HepG2 (cell line): ENCODE measurements around the gene GTF2A1. TPM values are rescaled to one million over a fixed set of nuclear protein-coding genes. Genes with fewer than 3 reads are reported as not detected.
A peak's percentile ranks its signal among the peaks of the same experiment; 100 is the strongest.

Experiments
- EHMT2 ChIP-seq: fragments of 200-600 bp; sonication (generic); IDR thresholded peaks from 2 replicates; pipeline ENCODE4 v1.7.0; 2017; ENCODE audit warnings: antibody characterized with exemption, low read depth, low read length, borderline replicate concordance
- HNRNPLL ChIP-seq: fragments of 200-400 bp; formaldehyde crosslinking; IDR thresholded peaks from 2 replicates; pipeline ENCODE4 v1.6.1; 2017; ENCODE audit warnings: mild to moderate bottlenecking, low read depth, low read length; ENCODE audit not compliant: poor library complexity, severe bottlenecking
- IRF2 ChIP-seq: IDR thresholded peaks from 2 replicates; pipeline ENCODE4 v1.6.1; 2018; ENCODE audit warnings: missing genetic modification reagents, missing compliant biosample characterization
- NKX3-1 ChIP-seq: sonication (generic); formaldehyde crosslinking; IDR thresholded peaks from 2 replicates; pipeline ENCODE4 v1.5.0; 2020; ENCODE audit warnings: missing genetic modification reagents
- TOE1 ChIP-seq: sonication (generic); formaldehyde crosslinking; IDR thresholded peaks from 2 replicates; pipeline ENCODE4 v1.4.0; 2020; ENCODE audit warnings: mild to moderate bottlenecking, missing genetic modification reagents
- TRAFD1 ChIP-seq: sonication (generic); formaldehyde crosslinking; IDR thresholded peaks from 2 replicates; pipeline ENCODE4 v1.5.1; 2020; ENCODE audit warnings: missing genetic modification reagents, mild to moderate bottlenecking, borderline replicate concordance
- ZBED4 ChIP-seq: sonication (generic); formaldehyde crosslinking; IDR thresholded peaks from 2 replicates; pipeline ENCODE4 v1.4.0; 2020; ENCODE audit warnings: missing genetic modification reagents, borderline replicate concordance
- ZBTB21 ChIP-seq: sonication (generic); formaldehyde crosslinking; IDR thresholded peaks from 2 replicates; pipeline ENCODE4 v1.4.0; 2020; ENCODE audit warnings: missing genetic modification reagents
- ZBTB44 ChIP-seq: sonication (generic); formaldehyde crosslinking; IDR thresholded peaks from 2 replicates; pipeline ENCODE4 v1.4.0; 2020; ENCODE audit warnings: missing genetic modification reagents
- ZBTB46 ChIP-seq: sonication (generic); formaldehyde crosslinking; IDR thresholded peaks from 2 replicates; pipeline ENCODE4 v1.4.0; 2020; ENCODE audit warnings: mild to moderate bottlenecking, missing genetic modification reagents, borderline replicate concordance
- ZNF18 ChIP-seq: sonication (generic); formaldehyde crosslinking; IDR thresholded peaks from 2 replicates; pipeline ENCODE4 v1.8.0; 2022; ENCODE audit warnings: mild to moderate bottlenecking, missing genetic modification reagents; ENCODE audit not compliant: insufficient replicate concordance
- ZNF207 ChIP-seq: fragments of 450-650 bp; IDR thresholded peaks from 2 replicates; pipeline ENCODE4 v1.6.1; 2016; ENCODE audit warnings: antibody characterized with exemption, borderline replicate concordance
- ZNF235 ChIP-seq: sonication (generic); formaldehyde crosslinking; IDR thresholded peaks from 2 replicates; pipeline ENCODE4 v1.8.1; 2023; ENCODE audit warnings: mild to moderate bottlenecking, missing genetic modification reagents, borderline replicate concordance
- ZNF331 ChIP-seq: sonication (generic); formaldehyde crosslinking; IDR thresholded peaks from 2 replicates; pipeline ENCODE4 v1.4.0; 2020; ENCODE audit warnings: missing genetic modification reagents
- ZNF333 ChIP-seq: sonication (generic); formaldehyde crosslinking; IDR thresholded peaks from 2 replicates; pipeline ENCODE4 v1.4.0; 2020; ENCODE audit warnings: mild to moderate bottlenecking, missing genetic modification reagents, borderline replicate concordance
- ZNF570 ChIP-seq: sonication (generic); formaldehyde crosslinking; IDR thresholded peaks from 2 replicates; pipeline ENCODE4 v1.4.0; 2020; ENCODE audit warnings: mild to moderate bottlenecking, missing genetic modification reagents, borderline replicate concordance
- ZNF761 ChIP-seq: sonication (generic); formaldehyde crosslinking; conservative IDR thresholded peaks from 2 replicates; pipeline ENCODE4 v1.4.0; 2020; ENCODE audit warnings: mild to moderate bottlenecking, missing genetic modification reagents
- polyA plus RNA-seq, 8 experiments: library from polyadenylated mRNA; depleted of rRNA in 3 of 8; stranded (reverse) in 7 of 8; unstranded in 1 of 8; fragments of >200 nt; fragmentation: Illumina TruSeq in 4 of 8; extraction: Trizol in 4 of 8; gene quantifications; 2 replicates each; pipeline versions ENCODE4 v1.2.1 to v1.2.3, GENCODE V29; 2011 to 2016; ENCODE audit warnings: low read depth in 4 of 8, missing spikeins in 1 of 8, mixed read lengths in 1 of 8; ENCODE audit not compliant: insufficient read depth in 1 of 8
- total RNA-seq, 5 experiments: library from RNA; depleted of rRNA; stranded (reverse); fragments of >200 nt; fragmentation: Illumina TruSeq; extraction: Trizol; gene quantifications; 2 replicates each; pipeline ENCODE4 v1.2.3, GENCODE V29; 2016; ENCODE audit warnings: low read depth in 1 of 5

The GTF2A1 gene
- total and polyA plus RNA-seq, 2 of the 13 experiments (the other 11 are each of a cell fraction or from before 2014, with no cell fraction given): 14.9 to 17.5 TPM

GRCh38 chr14:81220830-81221578, at the start of gene GTF2A1 (continued):
- no peak for TF ChIP-seq ZBTB46 (CRISPR knock-in tag)
- TF ChIP-seq TRAFD1: peak; percentile 79; the same call in 1 of the 2 replicates
- TF ChIP-seq ZNF570 (CRISPR knock-in tag): 0 out of 2 replicates have a peak, but pooled peaks have one; percentile 48
- TF ChIP-seq ZBED4: no peak
- no peak for TF ChIP-seq ZBTB44
- TF ChIP-seq ZBTB21 (CRISPR knock-in tag): no peak
- TF ChIP-seq ZNF761: 0 out of 2 replicates have a peak, but pooled peaks have one; percentile 44
- no peak for TF ChIP-seq EHMT2
- TF ChIP-seq ZNF333: peak; percentile 89; the same call in 1 of the 2 replicates
- no peak for TF ChIP-seq ZNF18 (CRISPR knock-in tag)
- no peak for TF ChIP-seq ZNF207
- TF ChIP-seq ZNF235 (CRISPR knock-in tag): no peak
- TF ChIP-seq TOE1: 0 out of 2 replicates have a peak, but pooled peaks have one; percentile 26
- TF ChIP-seq IRF2 (CRISPR knock-in tag): peak; percentile 57; the same call in 1 of the 2 replicates
- TF ChIP-seq NKX3-1 (CRISPR knock-in tag): peak; percentile 38; the same call in 1 of the 2 replicates
- TF ChIP-seq HNRNPLL: peak; percentile 71
- peak; percentile 57; the same call in 1 of the 2 replicates for TF ChIP-seq ZNF331 (CRISPR knock-in tag)
